GM12874 (cell line): ENCODE results near the gene ENOX2.

Experiments used
- TF ChIP-seq, protein P1 (sequence below): IDR thresholded peaks from 2 replicates; pipeline ENCODE4 v1.5.1; 2011; ENCODE audit warnings: low read depth, mild to moderate bottlenecking, control low read depth, low read length, moderate library complexity; ENCODE audit not compliant: insufficient read depth

The ENOX2 gene

DNA sequence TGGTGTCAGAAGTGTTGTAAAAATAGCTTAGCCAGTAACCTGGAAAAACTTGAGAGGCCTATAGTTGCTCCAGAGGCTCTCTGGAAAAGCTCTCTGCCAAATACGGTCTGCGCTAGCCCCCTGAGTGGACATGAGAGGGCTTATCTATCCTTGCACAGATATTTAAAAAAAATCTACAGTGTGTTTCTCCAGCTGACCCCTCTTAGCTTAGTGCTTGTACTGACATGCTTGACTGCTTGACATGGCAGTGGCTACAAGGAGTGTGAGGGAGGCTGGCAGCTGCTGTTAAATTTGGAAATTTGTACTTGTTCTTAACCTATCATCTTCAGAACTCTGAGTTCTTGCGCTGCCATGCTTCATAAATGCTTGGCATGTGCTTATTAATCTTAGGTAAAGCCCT lies 272.0 kb downstream of the ENOX2 start:
- TF ChIP-seq, protein P1, sequence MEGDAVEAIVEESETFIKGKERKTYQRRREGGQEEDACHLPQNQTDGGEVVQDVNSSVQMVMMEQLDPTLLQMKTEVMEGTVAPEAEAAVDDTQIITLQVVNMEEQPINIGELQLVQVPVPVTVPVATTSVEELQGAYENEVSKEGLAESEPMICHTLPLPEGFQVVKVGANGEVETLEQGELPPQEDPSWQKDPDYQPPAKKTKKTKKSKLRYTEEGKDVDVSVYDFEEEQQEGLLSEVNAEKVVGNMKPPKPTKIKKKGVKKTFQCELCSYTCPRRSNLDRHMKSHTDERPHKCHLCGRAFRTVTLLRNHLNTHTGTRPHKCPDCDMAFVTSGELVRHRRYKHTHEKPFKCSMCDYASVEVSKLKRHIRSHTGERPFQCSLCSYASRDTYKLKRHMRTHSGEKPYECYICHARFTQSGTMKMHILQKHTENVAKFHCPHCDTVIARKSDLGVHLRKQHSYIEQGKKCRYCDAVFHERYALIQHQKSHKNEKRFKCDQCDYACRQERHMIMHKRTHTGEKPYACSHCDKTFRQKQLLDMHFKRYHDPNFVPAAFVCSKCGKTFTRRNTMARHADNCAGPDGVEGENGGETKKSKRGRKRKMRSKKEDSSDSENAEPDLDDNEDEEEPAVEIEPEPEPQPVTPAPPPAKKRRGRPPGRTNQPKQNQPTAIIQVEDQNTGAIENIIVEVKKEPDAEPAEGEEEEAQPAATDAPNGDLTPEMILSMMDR = no peak

DNA sequence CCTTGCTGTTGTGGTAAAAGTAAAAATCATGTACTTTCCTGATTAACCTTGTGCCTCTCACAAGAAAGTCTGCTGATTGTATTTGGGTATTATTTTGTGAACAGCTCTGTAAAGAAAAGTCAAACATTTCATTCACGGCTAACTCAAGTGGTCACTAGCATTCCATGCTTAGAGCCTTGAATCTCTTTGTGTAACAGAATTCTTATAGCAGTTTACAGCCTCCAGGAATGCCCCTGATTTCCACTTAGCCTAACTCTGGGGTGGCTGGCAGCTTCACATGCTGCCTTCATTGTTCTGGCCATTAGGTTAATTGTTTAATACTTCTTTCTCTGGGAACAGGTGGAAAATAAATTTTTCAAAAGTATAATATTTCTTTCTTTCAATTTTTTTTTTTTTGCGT lies 274.5 kb downstream of the ENOX2 start:
- TF ChIP-seq, protein P1 = no peak

DNA sequence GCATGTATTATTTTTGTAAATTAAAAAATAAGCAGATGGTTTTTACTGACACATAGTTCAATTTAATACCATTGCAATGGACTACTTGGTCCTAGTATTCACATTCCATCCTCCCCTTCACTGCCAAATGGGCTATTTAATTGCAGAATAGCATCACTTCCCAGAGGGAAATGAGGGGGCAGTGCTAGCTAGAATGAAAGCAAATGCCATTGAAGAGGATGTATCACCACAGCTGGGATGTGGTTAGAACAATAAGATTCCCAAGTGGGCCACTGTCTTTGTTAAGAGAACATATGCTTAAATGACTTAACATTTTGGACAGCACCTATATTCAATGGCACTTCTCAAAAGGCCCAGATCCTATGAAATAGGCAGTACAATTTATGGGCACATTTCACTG lies 276.5 kb downstream of the ENOX2 start:
- TF ChIP-seq, protein P1 = no peak

DNA sequence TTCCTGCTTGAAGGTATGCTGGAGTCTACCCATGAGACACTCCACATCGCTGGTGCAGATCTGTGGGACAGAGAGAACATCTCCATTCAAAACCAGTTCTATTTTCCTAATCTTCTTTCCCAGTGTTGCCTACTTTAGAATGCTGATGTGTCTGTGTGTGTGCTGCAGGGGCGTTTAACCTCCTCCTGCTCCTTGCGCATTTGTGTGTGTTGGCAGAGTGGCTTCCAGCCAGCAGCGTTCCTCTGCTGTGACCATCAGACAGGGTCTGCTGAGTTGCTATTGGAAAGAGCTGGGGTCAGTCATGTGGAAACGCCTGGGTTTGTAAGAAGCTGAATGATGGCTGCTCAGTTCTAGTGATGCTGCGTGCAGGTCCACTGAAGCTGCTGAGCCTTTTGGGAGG lies 277.6 kb downstream of the ENOX2 start:
- TF ChIP-seq, protein P1 = no peak

DNA sequence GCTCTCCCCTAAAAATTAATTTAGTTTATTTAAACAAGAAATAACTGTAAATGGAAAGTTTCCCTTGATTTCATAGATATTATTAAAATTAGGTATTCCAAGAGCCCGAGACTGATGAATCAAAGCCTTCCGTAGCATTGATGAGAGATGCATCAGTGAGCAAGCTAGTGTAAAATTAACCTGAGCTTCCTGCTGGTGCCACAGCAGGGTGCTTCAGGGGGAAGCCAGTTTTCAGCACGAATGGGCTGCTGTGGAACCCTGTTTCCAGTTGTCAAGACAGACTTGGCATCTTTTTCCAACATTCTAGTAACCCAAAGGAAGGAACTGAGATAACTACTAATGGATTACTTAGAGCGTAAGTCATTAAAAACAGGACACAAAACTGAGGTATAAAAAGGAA lies 279.5 kb downstream of the ENOX2 start:
- TF ChIP-seq, protein P1 = no peak

DNA sequence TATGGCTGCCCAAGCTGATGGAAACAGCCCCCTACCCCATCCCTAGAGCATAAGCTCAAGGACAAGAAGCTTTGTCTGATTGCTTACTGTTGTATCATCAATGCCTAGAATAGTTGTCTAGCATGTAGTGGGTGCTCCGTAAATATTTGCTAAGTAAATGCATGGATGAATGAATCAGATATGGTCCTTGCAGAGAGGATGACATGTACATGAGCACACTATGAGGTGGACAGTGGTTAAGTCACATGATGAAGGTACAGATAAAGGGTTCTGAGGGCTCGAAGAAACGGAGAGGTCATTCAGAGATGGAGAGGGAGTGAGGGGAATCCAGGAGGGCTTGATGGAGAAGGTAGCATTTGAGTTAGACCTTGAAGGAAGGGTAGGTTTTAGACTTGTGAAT lies 287.1 kb downstream of the ENOX2 start:
- TF ChIP-seq, protein P1 = no peak

DNA sequence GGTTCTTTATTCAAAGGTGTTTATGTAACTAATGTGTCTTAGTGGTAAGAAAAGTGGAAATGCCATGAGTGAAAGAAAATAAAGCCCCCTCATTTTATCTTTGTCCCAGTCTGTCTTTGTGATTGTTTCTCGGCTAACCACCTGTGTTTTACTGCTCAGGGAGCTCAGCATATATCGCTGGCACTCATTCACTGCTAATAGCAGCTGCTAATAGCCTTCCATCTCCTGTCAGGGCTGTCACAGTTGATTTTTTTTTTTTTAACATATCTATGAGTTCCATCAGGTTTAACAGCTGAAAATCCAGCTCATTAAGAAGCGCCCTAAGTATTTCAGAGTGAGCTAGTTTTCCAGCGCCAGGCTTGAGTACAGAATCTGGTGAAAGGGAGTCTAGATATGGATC lies 295.6 kb downstream of the ENOX2 start:
- TF ChIP-seq, protein P1 = no peak

DNA sequence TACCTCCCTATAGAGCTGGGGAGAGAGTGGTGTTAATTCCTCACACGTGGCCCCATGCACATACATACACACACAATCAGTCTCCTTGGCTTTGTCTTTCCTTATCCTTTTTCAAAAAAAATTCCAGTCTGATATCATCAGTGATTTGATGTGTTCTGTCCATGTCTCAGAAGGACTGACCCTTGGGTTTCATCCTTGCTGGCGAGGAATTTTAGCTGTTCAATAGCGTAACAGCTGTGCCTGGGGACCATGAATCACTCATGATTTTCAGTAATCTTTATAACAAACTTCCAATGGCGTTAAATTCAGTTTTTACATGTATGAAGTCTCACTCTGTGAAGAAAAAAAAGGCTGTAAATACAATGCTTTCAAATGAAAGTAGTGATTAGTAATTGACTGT lies 296.6 kb downstream of the ENOX2 start:
- TF ChIP-seq, protein P1 = no peak
